ENCODE measurements around the gene RC3H2. TPM values are rescaled to one million over a fixed set of nuclear protein-coding genes. Genes with fewer than 3 reads are reported as not detected.

RC3H2 gene
- total and polyA plus RNA-seq, 4 donors: 5.9 to 26.4 (median 16.9) TPM

DNA sequence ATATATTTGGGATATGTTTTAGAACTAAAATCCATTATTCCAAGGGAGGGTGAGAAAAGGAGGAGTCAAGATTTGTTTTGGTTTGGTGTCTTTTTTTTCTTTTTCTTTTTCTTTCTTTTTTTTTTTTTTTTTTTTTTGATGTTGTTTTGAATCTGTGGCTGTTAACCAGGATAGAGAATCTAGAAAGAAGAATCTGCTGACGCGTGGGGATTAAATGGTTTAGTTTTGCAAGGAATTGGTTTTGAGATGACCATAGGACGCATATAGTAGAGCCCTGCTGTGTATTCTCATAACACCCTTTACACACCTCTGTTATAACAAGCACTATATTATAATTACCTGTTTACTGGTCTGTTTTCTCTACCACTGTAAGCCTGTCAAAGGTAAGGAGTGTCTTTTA lies 45.1 kb upstream of the RC3H2 start:
- WGBS: 89% methylated on average over 3 of the region's 3 CpGs
- H3K4me1 ChIP-seq (ENCODE audit: control insufficient read depth in 4 of 4, insufficient read depth in 4 of 4, low read length in 3 of 4): peaks cover 0 to 12% (median 2%) of the 10 kb centered on the region in 4 donors

DNA sequence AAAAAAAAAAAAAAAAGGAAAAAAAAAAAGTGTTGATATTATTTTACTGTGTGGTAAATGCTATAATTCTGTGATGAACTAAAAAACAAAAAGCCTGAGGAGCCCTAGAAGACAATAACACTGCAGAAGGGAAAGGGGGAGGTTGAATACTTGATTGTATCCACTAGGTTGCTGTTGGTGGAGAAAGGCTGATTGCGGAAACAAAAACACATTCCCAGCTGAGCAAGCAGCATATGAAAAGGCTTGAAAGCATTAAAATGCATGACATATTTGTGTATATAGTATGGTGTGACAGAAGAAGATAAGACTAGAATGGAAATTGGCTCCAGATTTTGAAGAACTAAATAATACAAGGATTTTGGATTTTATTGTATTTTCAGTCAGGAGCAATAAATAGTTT lies 44.5 kb upstream of the RC3H2 start:
- TF ChIP-seq JUND (IDR thresholded peaks at IDR 0.05) (no peak), FOXA1 (IDR thresholded peaks at IDR 0.05) (no peak), RXRA (IDR thresholded peaks at IDR 0.05) (no peak), NR2F2 (IDR thresholded peaks at IDR 0.05) (no peak), HNF4A (conservative IDR thresholded peaks at IDR 0.05) (no peak), GABPA (IDR thresholded peaks at IDR 0.05 in 1 of 2, conservative IDR thresholded peaks at IDR 0.05 in 1 of 2) (no peak), YY1 (IDR thresholded peaks at IDR 0.05) (no peak), FOXA2 (IDR thresholded peaks at IDR 0.05) (no peak), TAF1 (conservative IDR thresholded peaks at IDR 0.05) (no peak), EGR1 (IDR thresholded peaks at IDR 0.05; ENCODE audit: low read depth in 2 of 2) (no peak), HNF4G (IDR thresholded peaks at IDR 0.05) (no peak), SP1 (IDR thresholded peaks at IDR 0.05) (no peak)
- TF ChIP-seq, protein P1, sequence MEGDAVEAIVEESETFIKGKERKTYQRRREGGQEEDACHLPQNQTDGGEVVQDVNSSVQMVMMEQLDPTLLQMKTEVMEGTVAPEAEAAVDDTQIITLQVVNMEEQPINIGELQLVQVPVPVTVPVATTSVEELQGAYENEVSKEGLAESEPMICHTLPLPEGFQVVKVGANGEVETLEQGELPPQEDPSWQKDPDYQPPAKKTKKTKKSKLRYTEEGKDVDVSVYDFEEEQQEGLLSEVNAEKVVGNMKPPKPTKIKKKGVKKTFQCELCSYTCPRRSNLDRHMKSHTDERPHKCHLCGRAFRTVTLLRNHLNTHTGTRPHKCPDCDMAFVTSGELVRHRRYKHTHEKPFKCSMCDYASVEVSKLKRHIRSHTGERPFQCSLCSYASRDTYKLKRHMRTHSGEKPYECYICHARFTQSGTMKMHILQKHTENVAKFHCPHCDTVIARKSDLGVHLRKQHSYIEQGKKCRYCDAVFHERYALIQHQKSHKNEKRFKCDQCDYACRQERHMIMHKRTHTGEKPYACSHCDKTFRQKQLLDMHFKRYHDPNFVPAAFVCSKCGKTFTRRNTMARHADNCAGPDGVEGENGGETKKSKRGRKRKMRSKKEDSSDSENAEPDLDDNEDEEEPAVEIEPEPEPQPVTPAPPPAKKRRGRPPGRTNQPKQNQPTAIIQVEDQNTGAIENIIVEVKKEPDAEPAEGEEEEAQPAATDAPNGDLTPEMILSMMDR (IDR thresholded peaks at IDR 0.05; ENCODE audit: low read depth, low read length, missing input control): no peak
- TF ChIP-seq, protein P2, sequence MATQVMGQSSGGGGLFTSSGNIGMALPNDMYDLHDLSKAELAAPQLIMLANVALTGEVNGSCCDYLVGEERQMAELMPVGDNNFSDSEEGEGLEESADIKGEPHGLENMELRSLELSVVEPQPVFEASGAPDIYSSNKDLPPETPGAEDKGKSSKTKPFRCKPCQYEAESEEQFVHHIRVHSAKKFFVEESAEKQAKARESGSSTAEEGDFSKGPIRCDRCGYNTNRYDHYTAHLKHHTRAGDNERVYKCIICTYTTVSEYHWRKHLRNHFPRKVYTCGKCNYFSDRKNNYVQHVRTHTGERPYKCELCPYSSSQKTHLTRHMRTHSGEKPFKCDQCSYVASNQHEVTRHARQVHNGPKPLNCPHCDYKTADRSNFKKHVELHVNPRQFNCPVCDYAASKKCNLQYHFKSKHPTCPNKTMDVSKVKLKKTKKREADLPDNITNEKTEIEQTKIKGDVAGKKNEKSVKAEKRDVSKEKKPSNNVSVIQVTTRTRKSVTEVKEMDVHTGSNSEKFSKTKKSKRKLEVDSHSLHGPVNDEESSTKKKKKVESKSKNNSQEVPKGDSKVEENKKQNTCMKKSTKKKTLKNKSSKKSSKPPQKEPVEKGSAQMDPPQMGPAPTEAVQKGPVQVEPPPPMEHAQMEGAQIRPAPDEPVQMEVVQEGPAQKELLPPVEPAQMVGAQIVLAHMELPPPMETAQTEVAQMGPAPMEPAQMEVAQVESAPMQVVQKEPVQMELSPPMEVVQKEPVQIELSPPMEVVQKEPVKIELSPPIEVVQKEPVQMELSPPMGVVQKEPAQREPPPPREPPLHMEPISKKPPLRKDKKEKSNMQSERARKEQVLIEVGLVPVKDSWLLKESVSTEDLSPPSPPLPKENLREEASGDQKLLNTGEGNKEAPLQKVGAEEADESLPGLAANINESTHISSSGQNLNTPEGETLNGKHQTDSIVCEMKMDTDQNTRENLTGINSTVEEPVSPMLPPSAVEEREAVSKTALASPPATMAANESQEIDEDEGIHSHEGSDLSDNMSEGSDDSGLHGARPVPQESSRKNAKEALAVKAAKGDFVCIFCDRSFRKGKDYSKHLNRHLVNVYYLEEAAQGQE (IDR thresholded peaks at IDR 0.05): no peak
- TF ChIP-seq, protein P3, sequence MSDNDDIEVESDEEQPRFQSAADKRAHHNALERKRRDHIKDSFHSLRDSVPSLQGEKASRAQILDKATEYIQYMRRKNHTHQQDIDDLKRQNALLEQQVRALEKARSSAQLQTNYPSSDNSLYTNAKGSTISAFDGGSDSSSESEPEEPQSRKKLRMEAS (IDR thresholded peaks at IDR 0.05): no peak
- Histone ChIP-seq H3K36me3 (ENCODE audit: control insufficient read depth in 4 of 4, insufficient read depth in 3 of 4, low read depth in 1 of 4, low read length in 3 of 4) (peaks cover 0 to 5% (median 0%) of the 10 kb centered on the region in 4 donors), H3K4me1 (ENCODE audit: control insufficient read depth in 4 of 4, insufficient read depth in 4 of 4, low read length in 3 of 4) (peaks cover 0 to 15% (median 2%) of the 10 kb centered on the region in 4 donors), H3K9ac (ENCODE audit: low read depth in 1 of 2, low read length in 2 of 2) (no peak overlapping the region), H3K9me3 (ENCODE audit: control insufficient read depth in 4 of 4, low read length in 3 of 4) (no peaks in the 10 kb centered on the region), H3K4me3 (ENCODE audit: low read depth in 1 of 3, low read length in 3 of 3) (no peak overlapping the region), H3K27me3 (ENCODE audit: control insufficient read depth in 4 of 4, insufficient read depth in 4 of 4, low read length in 3 of 4) (no peaks in the 10 kb centered on the region), H3K27ac (ENCODE audit: low read depth in 1 of 2, low read length in 2 of 2) (no peak overlapping the region)
- 96% methylated on average over 1 of the region's 1 CpG for WGBS
- no peak for DNase-seq (ENCODE audit: low spot score)

More for the DNA sequence above, 45.1 kb upstream of the RC3H2 start:
- H3K4me3 ChIP-seq (ENCODE audit: low read depth in 1 of 3, low read length in 3 of 3): no peak overlapping the region
- no peak for DNase-seq (ENCODE audit: low spot score)
- no peaks in the 10 kb centered on the region for H3K9me3 ChIP-seq (ENCODE audit: control insufficient read depth in 4 of 4, low read length in 3 of 4)
- TF ChIP-seq, protein P4, sequence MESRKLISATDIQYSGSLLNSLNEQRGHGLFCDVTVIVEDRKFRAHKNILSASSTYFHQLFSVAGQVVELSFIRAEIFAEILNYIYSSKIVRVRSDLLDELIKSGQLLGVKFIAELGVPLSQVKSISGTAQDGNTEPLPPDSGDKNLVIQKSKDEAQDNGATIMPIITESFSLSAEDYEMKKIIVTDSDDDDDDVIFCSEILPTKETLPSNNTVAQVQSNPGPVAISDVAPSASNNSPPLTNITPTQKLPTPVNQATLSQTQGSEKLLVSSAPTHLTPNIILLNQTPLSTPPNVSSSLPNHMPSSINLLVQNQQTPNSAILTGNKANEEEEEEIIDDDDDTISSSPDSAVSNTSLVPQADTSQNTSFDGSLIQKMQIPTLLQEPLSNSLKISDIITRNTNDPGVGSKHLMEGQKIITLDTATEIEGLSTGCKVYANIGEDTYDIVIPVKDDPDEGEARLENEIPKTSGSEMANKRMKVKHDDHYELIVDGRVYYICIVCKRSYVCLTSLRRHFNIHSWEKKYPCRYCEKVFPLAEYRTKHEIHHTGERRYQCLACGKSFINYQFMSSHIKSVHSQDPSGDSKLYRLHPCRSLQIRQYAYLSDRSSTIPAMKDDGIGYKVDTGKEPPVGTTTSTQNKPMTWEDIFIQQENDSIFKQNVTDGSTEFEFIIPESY (IDR thresholded peaks at IDR 0.05): no peak
- no peak for TF ChIP-seq FOXA1 (IDR thresholded peaks at IDR 0.05)
- TF ChIP-seq GABPA (IDR thresholded peaks at IDR 0.05 in 1 of 2, conservative IDR thresholded peaks at IDR 0.05 in 1 of 2): no peak
- TF ChIP-seq YY1 (IDR thresholded peaks at IDR 0.05): no peak
- TF ChIP-seq RAD21 (IDR thresholded peaks at IDR 0.05): no peak
- TF ChIP-seq NR2F2 (IDR thresholded peaks at IDR 0.05): no peak
- TF ChIP-seq, protein P2 (IDR thresholded peaks at IDR 0.05): no peak
- TF ChIP-seq, protein P3 (IDR thresholded peaks at IDR 0.05): no peak
- TF ChIP-seq HNF4A (conservative IDR thresholded peaks at IDR 0.05): no peak
- no peak overlapping the region for H3K27ac ChIP-seq (ENCODE audit: low read depth in 1 of 2, low read length in 2 of 2)
- no peaks in the 10 kb centered on the region for H3K27me3 ChIP-seq (ENCODE audit: control insufficient read depth in 4 of 4, insufficient read depth in 4 of 4, low read length in 3 of 4)
- peaks cover 0 to 5% (median 0%) of the 10 kb centered on the region in 4 donors for H3K36me3 ChIP-seq (ENCODE audit: control insufficient read depth in 4 of 4, insufficient read depth in 3 of 4, low read depth in 1 of 4, low read length in 3 of 4)
- no peak overlapping the region for H3K9ac ChIP-seq (ENCODE audit: low read depth in 1 of 2, low read length in 2 of 2)

Data from liver (tissue), 9 donors.